Esophagus muscularis mucosa (tissue), 3 donors: ENCODE data around the gene VTI1A.

ENCODE experiments used
- POLR2A ChIP-seq: fragments of 450-650 bp; IDR thresholded peaks from one replicate; pipeline ENCODE4 v1.6.1; 2017; ENCODE audit warnings: antibody characterized with exemption, moderate library complexity, mild to moderate bottlenecking, low read depth
- POLR2AphosphoS5 ChIP-seq, 2 donors: sonication (generic); formaldehyde crosslinking; IDR thresholded peaks; one replicate each; pipeline ENCODE4 v1.6.1; 2017; ENCODE audit warnings: antibody characterized with exemption in 2 of 2
- TF ChIP-seq, protein P1 (sequence below), 3 experiments: fragments of 200-600 bp in 2 of 3; fragments of 450-650 bp in 1 of 3; sonication (generic) in 2 of 3; IDR thresholded peaks; one replicate each; pipeline ENCODE4 v1.5.1; 2017 to 2019; ENCODE audit warnings: antibody characterized with exemption in 3 of 3, mild to moderate bottlenecking in 2 of 3, moderate library complexity in 1 of 3

DNA sequence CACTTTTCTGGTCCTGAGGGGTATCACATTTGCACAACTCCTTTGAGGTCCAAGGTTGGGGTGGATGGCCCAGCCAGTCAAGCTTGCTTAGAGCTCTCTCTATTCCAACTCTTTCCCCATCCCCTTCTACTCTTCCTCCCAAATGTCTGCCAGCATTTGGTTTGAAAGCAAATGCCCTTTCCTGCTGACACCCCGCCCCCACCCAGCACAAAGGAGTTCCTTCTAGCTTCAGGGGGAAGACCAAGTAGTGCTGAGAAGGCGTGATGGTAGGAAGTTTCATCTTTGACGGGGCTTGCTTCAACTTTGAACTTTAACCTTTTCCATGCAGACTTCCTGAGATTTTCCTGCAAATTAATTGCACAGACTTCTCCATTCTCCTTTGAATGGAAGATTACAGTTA lies 365.6 kb downstream of the VTI1A start:
- no peak for TF ChIP-seq POLR2AphosphoS5 (IDR thresholded peaks at IDR 0.05)
- TF ChIP-seq, protein P1, sequence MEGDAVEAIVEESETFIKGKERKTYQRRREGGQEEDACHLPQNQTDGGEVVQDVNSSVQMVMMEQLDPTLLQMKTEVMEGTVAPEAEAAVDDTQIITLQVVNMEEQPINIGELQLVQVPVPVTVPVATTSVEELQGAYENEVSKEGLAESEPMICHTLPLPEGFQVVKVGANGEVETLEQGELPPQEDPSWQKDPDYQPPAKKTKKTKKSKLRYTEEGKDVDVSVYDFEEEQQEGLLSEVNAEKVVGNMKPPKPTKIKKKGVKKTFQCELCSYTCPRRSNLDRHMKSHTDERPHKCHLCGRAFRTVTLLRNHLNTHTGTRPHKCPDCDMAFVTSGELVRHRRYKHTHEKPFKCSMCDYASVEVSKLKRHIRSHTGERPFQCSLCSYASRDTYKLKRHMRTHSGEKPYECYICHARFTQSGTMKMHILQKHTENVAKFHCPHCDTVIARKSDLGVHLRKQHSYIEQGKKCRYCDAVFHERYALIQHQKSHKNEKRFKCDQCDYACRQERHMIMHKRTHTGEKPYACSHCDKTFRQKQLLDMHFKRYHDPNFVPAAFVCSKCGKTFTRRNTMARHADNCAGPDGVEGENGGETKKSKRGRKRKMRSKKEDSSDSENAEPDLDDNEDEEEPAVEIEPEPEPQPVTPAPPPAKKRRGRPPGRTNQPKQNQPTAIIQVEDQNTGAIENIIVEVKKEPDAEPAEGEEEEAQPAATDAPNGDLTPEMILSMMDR (IDR thresholded peaks at IDR 0.05) = no peak
- TF ChIP-seq POLR2A = no peak
